HG03108 (cell line): Measurements from ENCODE around the gene CKAP4.

ENCODE experiments used
- ATAC-seq: cut with Tn5 transposase; IDR thresholded peaks from one replicate; pipeline ENCODE4 v1.9.1; 2021; ENCODE audit warnings: moderate library complexity; ENCODE audit not compliant: unreplicated experiment

CKAP4 gene

GRCh38 chr12:106205208-106206069 is 42.4 kb downstream of the CKAP4 start:
- no peak for ATAC-seq

- ATAC-seq, result no peak
These were observed 43.5 kb downstream of the CKAP4 start for GRCh38 chr12:106204312-106204711.

- no peak for ATAC-seq
These were observed 49.8 kb downstream of the CKAP4 start for GRCh38 chr12:106197906-106198623.

- ATAC-seq, result no peak
These were observed 52.2 kb downstream of the CKAP4 start for GRCh38 chr12:106195621-106196027.

DNA sequence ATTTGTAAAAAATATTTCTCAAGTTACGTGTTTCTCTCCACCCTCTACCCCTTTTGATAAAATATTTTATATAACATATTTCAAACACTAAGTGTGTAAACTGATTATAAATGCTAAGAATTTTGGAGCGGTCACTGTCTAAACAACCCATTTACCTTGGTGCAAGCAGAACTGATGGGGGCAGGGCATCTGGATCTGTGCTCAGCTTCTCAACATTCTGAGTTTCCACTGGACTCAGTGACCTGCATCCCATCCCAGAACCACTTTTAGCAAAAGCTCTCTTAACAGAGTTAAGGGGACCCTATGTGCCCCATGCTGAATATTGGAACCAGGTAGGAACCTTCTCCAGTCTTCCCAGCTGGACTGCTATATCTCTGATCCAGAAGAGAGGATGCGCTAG is 53.5 kb downstream of the CKAP4 start:
- no peak for ATAC-seq

- no peak for ATAC-seq
These were observed 54.2 kb downstream of the CKAP4 start for GRCh38 chr12:106193394-106194215.

GRCh38 chr12:106192659-106193393 is 55.0 kb downstream of the CKAP4 start:
- no peak for ATAC-seq

- ATAC-seq, result no peak
These were observed 57.2 kb downstream of the CKAP4 start for GRCh38 chr12:106190581-106190980.

DNA sequence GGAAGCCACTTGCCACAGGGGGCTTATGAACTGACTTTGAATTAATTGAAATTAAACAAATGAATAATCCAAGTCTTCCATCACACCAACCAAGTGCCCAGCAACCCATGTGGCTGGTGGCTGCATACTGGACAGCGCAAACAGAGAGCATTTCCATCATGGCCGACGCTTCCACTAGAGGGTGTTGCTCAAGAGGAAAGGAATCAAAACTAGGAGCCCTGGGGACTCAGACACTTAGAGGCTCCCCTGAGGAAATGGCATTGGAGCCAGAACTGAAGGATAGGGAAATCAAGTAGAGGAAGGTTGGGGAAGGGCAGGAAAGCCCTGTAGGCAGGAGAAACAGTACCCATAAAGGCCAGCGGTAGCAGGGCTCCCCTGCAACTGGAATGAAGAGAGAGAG is 58.5 kb downstream of the CKAP4 start:
- no peak for ATAC-seq

- ATAC-seq, result no peak
These were observed 59.6 kb downstream of the CKAP4 start for GRCh38 chr12:106188256-106188655.
